Stimulated activated CD8-positive, alpha-beta memory T cell treated with anti-CD3 and anti-CD28 coated beads, Interleukin-4, amount 100 ng/mL, for 4 hours (primary cell): Measurements from ENCODE around the gene SLC7A9.
"Not testable (repeated sequence)": the region's sequence is repeated elsewhere in the genome, so short reads cannot be mapped to it uniquely, and the experiment has no call there.

Experiments used
- DNase-seq, 2 donors: peaks; one replicate each; pipeline ENCODE4 v3.0.0-alpha.2; 2020; ENCODE audit warnings: low read depth in 2 of 2, low spot score in 1 of 2

Gene SLC7A9

GRCh38 chr19:32885255-32885654 is 15.7 kb upstream of the SLC7A9 start:
- DNase-seq = not testable (repeated sequence)

- no peak for DNase-seq
These were observed 12.2 kb upstream of the SLC7A9 start for GRCh38 chr19:32881766-32882165.

- no peak for DNase-seq
These were observed 11.1 kb upstream of the SLC7A9 start for GRCh38 chr19:32880622-32881021.

- no peak for DNase-seq
These were observed 10.2 kb upstream of the SLC7A9 start for GRCh38 chr19:32879741-32880140.

GRCh38 chr19:32878988-32879387 is 9.4 kb upstream of the SLC7A9 start:
- no peak for DNase-seq

GRCh38 chr19:32877977-32878745 is 8.6 kb upstream of the SLC7A9 start:
- no peak for DNase-seq

- no peak for DNase-seq
These were observed 7.9 kb upstream of the SLC7A9 start for GRCh38 chr19:32877323-32877912.

- no peak for DNase-seq
These were observed 7.3 kb upstream of the SLC7A9 start for GRCh38 chr19:32876919-32877285.

GRCh38 chr19:32876236-32876918 is 6.8 kb upstream of the SLC7A9 start:
- no peak for DNase-seq

- DNase-seq = no peak
These were observed 5.9 kb upstream of the SLC7A9 start for GRCh38 chr19:32875428-32875827.

GRCh38 chr19:32874605-32875004 is 5.0 kb upstream of the SLC7A9 start:
- no peak for DNase-seq

GRCh38 chr19:32873247-32873959 is 3.8 kb upstream of the SLC7A9 start:
- no peak for DNase-seq

GRCh38 chr19:32872391-32872790 is 2.8 kb upstream of the SLC7A9 start:
- no peak for DNase-seq

- DNase-seq = no peak
These were observed 1.4 kb upstream of the SLC7A9 start for GRCh38 chr19:32870981-32871451.

GRCh38 chr19:32869966-32870573 is 503 bp upstream of the SLC7A9 start:
- DNase-seq = no peak

- DNase-seq = no peak
These were observed 1.2 kb downstream of the SLC7A9 start for GRCh38 chr19:32868206-32868950.

- DNase-seq = not testable (repeated sequence)
These were observed 2.1 kb downstream of the SLC7A9 start for GRCh38 chr19:32867436-32867835.

- no peak for DNase-seq
These were observed 2.9 kb downstream of the SLC7A9 start for GRCh38 chr19:32866564-32867265.

GRCh38 chr19:32866061-32866460 is 3.5 kb downstream of the SLC7A9 start:
- DNase-seq = no peak

GRCh38 chr19:32865326-32865725 is 4.2 kb downstream of the SLC7A9 start:
- DNase-seq = no peak
